Neural progenitor cell (in vitro differentiated cells): ENCODE results near the gene AGFG1.

Experiments used
- EZH2 ChIP-seq: fragments of 200-600 bp; sonication (generic); IDR thresholded peaks from 2 replicates; pipeline ENCODE4 v1.6.1; 2017; ENCODE audit warnings: antibody characterized with exemption, mild to moderate bottlenecking, moderate library complexity
- TF ChIP-seq, protein P1 (sequence below): fragments of 200-600 bp; sonication (generic); IDR thresholded peaks from 2 replicates; pipeline ENCODE4 v1.5.1; 2017; ENCODE audit warnings: antibody characterized with exemption, mild to moderate bottlenecking

DNA sequence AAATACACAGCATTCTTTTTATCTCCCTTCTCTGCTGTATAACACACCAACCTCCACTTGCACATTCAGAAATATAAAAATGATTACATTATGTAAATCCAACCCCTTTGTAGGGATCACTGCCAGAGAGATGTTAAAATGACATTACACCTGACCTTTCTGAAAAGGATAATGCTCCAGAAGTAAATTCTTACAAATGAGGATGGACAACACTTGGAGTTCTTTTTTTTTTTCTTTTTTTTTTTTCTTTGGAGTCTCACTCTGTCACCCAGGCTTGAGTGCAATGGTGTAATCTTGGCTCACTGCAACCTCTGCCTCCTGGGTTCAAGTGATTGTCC, 20.3 kb upstream of the AGFG1 start:
- TF ChIP-seq, protein P1, sequence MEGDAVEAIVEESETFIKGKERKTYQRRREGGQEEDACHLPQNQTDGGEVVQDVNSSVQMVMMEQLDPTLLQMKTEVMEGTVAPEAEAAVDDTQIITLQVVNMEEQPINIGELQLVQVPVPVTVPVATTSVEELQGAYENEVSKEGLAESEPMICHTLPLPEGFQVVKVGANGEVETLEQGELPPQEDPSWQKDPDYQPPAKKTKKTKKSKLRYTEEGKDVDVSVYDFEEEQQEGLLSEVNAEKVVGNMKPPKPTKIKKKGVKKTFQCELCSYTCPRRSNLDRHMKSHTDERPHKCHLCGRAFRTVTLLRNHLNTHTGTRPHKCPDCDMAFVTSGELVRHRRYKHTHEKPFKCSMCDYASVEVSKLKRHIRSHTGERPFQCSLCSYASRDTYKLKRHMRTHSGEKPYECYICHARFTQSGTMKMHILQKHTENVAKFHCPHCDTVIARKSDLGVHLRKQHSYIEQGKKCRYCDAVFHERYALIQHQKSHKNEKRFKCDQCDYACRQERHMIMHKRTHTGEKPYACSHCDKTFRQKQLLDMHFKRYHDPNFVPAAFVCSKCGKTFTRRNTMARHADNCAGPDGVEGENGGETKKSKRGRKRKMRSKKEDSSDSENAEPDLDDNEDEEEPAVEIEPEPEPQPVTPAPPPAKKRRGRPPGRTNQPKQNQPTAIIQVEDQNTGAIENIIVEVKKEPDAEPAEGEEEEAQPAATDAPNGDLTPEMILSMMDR = no peak
- TF ChIP-seq EZH2 = no peak
